PFSK-1 (cell line): Measurements from ENCODE around the gene MAPKAPK2.

Source experiments
- FOXP2 ChIP-seq: optimal IDR thresholded peaks from 2 replicates; pipeline ENCODE3; 2011; ENCODE audit warnings: borderline replicate concordance, control low read depth, inconsistent platforms; ENCODE audit not compliant: insufficient read depth; ENCODE audit errors: extremely low read length, extremely low read depth
- POLR2AphosphoS5 ChIP-seq: IDR thresholded peaks from 2 replicates; pipeline ENCODE4 v1.6.1; 2012; ENCODE audit warnings: low read depth, mild to moderate bottlenecking, control low read depth, low read length, moderate library complexity
- SIN3A ChIP-seq: IDR thresholded peaks from 2 replicates; pipeline ENCODE4 v1.6.1; 2012; ENCODE audit warnings: mild to moderate bottlenecking, low read length, moderate library complexity, borderline replicate concordance; ENCODE audit not compliant: insufficient read depth
- TAF1 ChIP-seq: IDR thresholded peaks from 2 replicates; pipeline ENCODE4 v1.6.1; 2012; ENCODE audit warnings: low read length, control low read depth, borderline replicate concordance; ENCODE audit not compliant: insufficient read depth
- TF ChIP-seq, protein P1 (sequence below), 2 experiments: IDR thresholded peaks; 2 replicates each; pipeline versions ENCODE4 v1.6.1 to v1.8.0; 2011 to 2012; ENCODE audit warnings: low read depth in 2 of 2, low read length in 2 of 2, control low read depth in 1 of 2, inconsistent platforms in 1 of 2, mild to moderate bottlenecking in 1 of 2, moderate library complexity in 1 of 2; ENCODE audit not compliant: insufficient read depth in 1 of 2

DNA sequence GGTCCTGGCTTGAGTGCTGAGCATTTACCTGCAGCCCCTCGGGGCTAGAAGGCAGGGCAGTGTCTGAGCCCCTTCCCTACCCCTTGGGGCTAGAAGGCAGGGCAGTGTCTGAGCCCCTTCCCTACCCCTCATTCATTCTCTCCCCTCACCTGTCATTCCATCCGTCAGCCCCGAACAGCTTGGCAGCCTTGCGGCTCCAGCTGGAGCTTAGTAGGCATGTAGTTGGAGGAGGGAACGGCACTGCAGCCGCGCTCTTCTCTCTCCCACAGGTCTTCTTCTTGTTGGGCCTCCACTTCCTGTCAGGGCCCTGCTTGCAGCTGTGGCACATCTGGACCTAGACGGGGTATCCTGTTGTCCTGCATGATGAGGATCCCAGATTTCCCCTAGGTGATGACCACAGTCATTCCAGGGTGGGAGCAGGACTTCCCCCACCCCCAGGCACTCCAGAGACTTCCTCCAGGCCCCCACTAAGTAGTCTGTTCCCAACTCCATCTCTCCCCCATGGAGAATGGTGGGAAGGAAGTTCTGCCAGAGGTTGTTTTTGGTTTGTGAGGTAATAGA is 22.2 kb downstream of the MAPKAPK2 start:
- TF ChIP-seq POLR2AphosphoS5 (no peak), SIN3A (no peak), TAF1 (no peak), FOXP2 (no peak)
- TF ChIP-seq, protein P1, sequence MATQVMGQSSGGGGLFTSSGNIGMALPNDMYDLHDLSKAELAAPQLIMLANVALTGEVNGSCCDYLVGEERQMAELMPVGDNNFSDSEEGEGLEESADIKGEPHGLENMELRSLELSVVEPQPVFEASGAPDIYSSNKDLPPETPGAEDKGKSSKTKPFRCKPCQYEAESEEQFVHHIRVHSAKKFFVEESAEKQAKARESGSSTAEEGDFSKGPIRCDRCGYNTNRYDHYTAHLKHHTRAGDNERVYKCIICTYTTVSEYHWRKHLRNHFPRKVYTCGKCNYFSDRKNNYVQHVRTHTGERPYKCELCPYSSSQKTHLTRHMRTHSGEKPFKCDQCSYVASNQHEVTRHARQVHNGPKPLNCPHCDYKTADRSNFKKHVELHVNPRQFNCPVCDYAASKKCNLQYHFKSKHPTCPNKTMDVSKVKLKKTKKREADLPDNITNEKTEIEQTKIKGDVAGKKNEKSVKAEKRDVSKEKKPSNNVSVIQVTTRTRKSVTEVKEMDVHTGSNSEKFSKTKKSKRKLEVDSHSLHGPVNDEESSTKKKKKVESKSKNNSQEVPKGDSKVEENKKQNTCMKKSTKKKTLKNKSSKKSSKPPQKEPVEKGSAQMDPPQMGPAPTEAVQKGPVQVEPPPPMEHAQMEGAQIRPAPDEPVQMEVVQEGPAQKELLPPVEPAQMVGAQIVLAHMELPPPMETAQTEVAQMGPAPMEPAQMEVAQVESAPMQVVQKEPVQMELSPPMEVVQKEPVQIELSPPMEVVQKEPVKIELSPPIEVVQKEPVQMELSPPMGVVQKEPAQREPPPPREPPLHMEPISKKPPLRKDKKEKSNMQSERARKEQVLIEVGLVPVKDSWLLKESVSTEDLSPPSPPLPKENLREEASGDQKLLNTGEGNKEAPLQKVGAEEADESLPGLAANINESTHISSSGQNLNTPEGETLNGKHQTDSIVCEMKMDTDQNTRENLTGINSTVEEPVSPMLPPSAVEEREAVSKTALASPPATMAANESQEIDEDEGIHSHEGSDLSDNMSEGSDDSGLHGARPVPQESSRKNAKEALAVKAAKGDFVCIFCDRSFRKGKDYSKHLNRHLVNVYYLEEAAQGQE (IDR thresholded peaks at IDR 0.05; ENCODE audit: insufficient read depth in 1 of 2, low read depth in 2 of 2, low read length in 2 of 2) = no peak
